ENCODE data around the gene SLC7A6OS. TPM values are rescaled to one million over a fixed set of nuclear protein-coding genes. Genes with fewer than 3 reads are reported as not detected.

SLC7A6OS gene
- total RNA-seq, 4 donors from 2014 or later = 8.7 to 15.7 (median 11.5) TPM

GRCh38 chr16:68345351-68345810 is 34.6 kb upstream of the SLC7A6OS start:
- Histone ChIP-seq H3K36me3 (peaks cover 55 to 95% (median 87%) of the 10 kb centered on the region in 4 donors), H3K4me1 (no peaks in the 10 kb centered on the region), H3K4me3 (no peak overlapping the region), H3K9me3 (no peaks in the 10 kb centered on the region), H3K27ac (replicated peaks in 1 of 4) (no peak overlapping the region), H3K27me3 (no peaks in the 10 kb centered on the region)
- DNase-seq (ENCODE audit: extremely low spot score) = no peak
- TF ChIP-seq, protein P1, sequence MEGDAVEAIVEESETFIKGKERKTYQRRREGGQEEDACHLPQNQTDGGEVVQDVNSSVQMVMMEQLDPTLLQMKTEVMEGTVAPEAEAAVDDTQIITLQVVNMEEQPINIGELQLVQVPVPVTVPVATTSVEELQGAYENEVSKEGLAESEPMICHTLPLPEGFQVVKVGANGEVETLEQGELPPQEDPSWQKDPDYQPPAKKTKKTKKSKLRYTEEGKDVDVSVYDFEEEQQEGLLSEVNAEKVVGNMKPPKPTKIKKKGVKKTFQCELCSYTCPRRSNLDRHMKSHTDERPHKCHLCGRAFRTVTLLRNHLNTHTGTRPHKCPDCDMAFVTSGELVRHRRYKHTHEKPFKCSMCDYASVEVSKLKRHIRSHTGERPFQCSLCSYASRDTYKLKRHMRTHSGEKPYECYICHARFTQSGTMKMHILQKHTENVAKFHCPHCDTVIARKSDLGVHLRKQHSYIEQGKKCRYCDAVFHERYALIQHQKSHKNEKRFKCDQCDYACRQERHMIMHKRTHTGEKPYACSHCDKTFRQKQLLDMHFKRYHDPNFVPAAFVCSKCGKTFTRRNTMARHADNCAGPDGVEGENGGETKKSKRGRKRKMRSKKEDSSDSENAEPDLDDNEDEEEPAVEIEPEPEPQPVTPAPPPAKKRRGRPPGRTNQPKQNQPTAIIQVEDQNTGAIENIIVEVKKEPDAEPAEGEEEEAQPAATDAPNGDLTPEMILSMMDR (IDR thresholded peaks at IDR 0.05) = no peak
- TF ChIP-seq POLR2AphosphoS5 (IDR thresholded peaks at IDR 0.05) = no peak
- no peak for TF ChIP-seq POLR2A (IDR thresholded peaks at IDR 0.05; ENCODE audit: low read depth)
- TF ChIP-seq EP300 (IDR thresholded peaks at IDR 0.05) = no peak
- intact Hi-C loops (cut with DNase I) = no loop called here
- 77% methylated on average over 10 of the region's 11 CpGs for WGBS

DNA sequence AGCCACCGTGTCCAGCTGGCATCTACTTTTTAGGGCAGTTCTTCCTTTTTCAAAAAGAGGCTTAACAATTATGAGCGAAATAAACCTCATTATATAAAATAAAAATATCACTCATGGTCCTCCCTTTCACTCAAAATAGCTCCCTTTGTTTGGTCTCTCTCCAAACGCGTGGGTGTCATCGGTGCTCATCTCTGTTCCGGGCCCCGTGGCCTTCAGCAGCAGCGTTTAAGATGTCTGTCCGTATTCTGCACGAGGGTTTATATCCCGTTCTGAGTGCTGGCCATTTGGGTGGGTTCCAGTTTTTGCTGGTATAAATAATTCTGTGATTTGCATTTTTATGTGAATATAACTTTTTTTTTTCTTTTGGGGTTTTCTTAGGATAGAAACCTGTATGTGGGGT is 33.5 kb upstream of the SLC7A6OS start:
- H3K4me3 ChIP-seq = no peak overlapping the region
- H3K36me3 ChIP-seq = peaks cover 60 to 95% (median 87%) of the 10 kb centered on the region in 4 donors
- H3K27ac ChIP-seq (replicated peaks in 1 of 4) = no peak overlapping the region
- H3K27me3 ChIP-seq = no peaks in the 10 kb centered on the region
- WGBS = 85% methylated on average over 11 of the region's 11 CpGs
- H3K9me3 ChIP-seq = no peaks in the 10 kb centered on the region
- DNase-seq (ENCODE audit: extremely low spot score) = no peak
- intact Hi-C loops (cut with DNase I) = no loop called here
- TF ChIP-seq EP300 (IDR thresholded peaks at IDR 0.05) = no peak
- no peak for TF ChIP-seq POLR2AphosphoS5 (IDR thresholded peaks at IDR 0.05)
- TF ChIP-seq, protein P1 (IDR thresholded peaks at IDR 0.05) = no peak
- TF ChIP-seq POLR2A (IDR thresholded peaks at IDR 0.05; ENCODE audit: low read depth) = no peak
- H3K4me1 ChIP-seq = no peaks in the 10 kb centered on the region

GRCh38 chr16:68343137-68343536 is 32.4 kb upstream of the SLC7A6OS start:
- H3K9me3 ChIP-seq = no peaks in the 10 kb centered on the region
- peaks cover 64 to 95% (median 87%) of the 10 kb centered on the region in 4 donors for H3K36me3 ChIP-seq
- intact Hi-C loops (cut with DNase I) = no loop called here
- 98% methylated on average over 7 of the region's 7 CpGs for WGBS
- no peaks in the 10 kb centered on the region for H3K27me3 ChIP-seq
- TF ChIP-seq POLR2AphosphoS5 (IDR thresholded peaks at IDR 0.05) = no peak
- no peak for TF ChIP-seq POLR2A (IDR thresholded peaks at IDR 0.05; ENCODE audit: low read depth)
- TF ChIP-seq EP300 (IDR thresholded peaks at IDR 0.05) = no peak
- TF ChIP-seq, protein P1 (IDR thresholded peaks at IDR 0.05) = no peak
- H3K4me1 ChIP-seq = no peaks in the 10 kb centered on the region
- no peak for DNase-seq (ENCODE audit: extremely low spot score)
- H3K4me3 ChIP-seq = no peak overlapping the region
- H3K27ac ChIP-seq (replicated peaks in 1 of 4) = no peak overlapping the region

- 86% methylated on average over 7 of the region's 7 CpGs for WGBS
- no peak for DNase-seq (ENCODE audit: extremely low spot score)
- H3K36me3 ChIP-seq = peaks cover 63 to 95% (median 87%) of the 10 kb centered on the region in 4 donors
- no peaks in the 10 kb centered on the region for H3K27me3 ChIP-seq
- no peaks in the 10 kb centered on the region for H3K4me1 ChIP-seq
- H3K4me3 ChIP-seq = no peak overlapping the region
- no peaks in the 10 kb centered on the region for H3K9me3 ChIP-seq
- intact Hi-C loops (cut with DNase I) = no loop called here
- TF ChIP-seq POLR2A (IDR thresholded peaks at IDR 0.05; ENCODE audit: low read depth) = no peak
- TF ChIP-seq, protein P1 (IDR thresholded peaks at IDR 0.05) = no peak
- no peak for TF ChIP-seq POLR2AphosphoS5 (IDR thresholded peaks at IDR 0.05)
- no peak for TF ChIP-seq EP300 (IDR thresholded peaks at IDR 0.05)
- H3K27ac ChIP-seq (replicated peaks in 1 of 4) = no peak overlapping the region
Measured at GRCh38 chr16:68342620-68343019, 31.9 kb upstream of the SLC7A6OS start.

DNA sequence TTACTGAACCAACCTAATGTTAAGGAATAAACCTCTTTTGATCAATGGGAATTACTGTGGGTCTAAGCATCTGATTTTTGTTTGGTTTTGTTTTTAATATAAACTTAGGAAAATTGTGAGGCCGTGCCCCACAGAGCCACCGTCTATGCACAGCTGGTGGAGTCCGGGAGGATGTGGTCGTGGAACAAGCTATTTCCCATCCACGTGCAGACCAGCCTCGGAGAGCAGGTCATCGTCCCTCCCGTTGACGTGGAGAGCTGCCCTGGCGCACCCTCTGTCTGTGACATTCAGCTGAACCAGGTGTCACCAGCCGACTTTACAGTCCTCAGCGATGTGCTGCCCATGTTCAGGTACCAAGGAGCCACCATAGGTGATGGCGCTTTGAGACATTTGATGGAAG is 28.5 kb upstream of the SLC7A6OS start:
- Histone ChIP-seq H3K27ac (replicated peaks in 1 of 4) (no peak overlapping the region), H3K27me3 (no peaks in the 10 kb centered on the region), H3K36me3 (peaks cover 44 to 92% (median 80%) of the 10 kb centered on the region in 4 donors), H3K4me1 (no peaks in the 10 kb centered on the region), H3K9me3 (no peaks in the 10 kb centered on the region), H3K4me3 (no peak overlapping the region)
- intact Hi-C loops (cut with DNase I) = no loop called here
- WGBS = 90% methylated on average over 13 of the region's 13 CpGs
- TF ChIP-seq POLR2A (IDR thresholded peaks at IDR 0.05; ENCODE audit: low read depth) (no peak), POLR2AphosphoS5 (IDR thresholded peaks at IDR 0.05) (no peak), EP300 (IDR thresholded peaks at IDR 0.05) (no peak)
- TF ChIP-seq, protein P1 (IDR thresholded peaks at IDR 0.05) = no peak
- no peak for DNase-seq (ENCODE audit: extremely low spot score)
